T-helper 9 cell (primary cell): Measurements from ENCODE around the gene ALOX5.
"Not testable (repeated sequence)": the region's sequence is repeated elsewhere in the genome, so short reads cannot be mapped to it uniquely, and the experiment has no call there.

ENCODE experiments used
- DNase-seq: peaks from one replicate; pipeline ENCODE4 v3.0.0-alpha.2; 2020

The ALOX5 gene

GRCh38 chr10:45407542-45407941 lies 33.5 kb downstream of the ALOX5 start:
- DNase-seq = no peak

- DNase-seq = no peak
Measured at GRCh38 chr10:45408421-45409319, 34.7 kb downstream of the ALOX5 start.

GRCh38 chr10:45409347-45409746 lies 35.3 kb downstream of the ALOX5 start:
- not testable (repeated sequence) for DNase-seq

- DNase-seq = no peak
Measured at GRCh38 chr10:45409782-45410181, 35.8 kb downstream of the ALOX5 start.

GRCh38 chr10:45410489-45410806 lies 36.4 kb downstream of the ALOX5 start:
- DNase-seq = no peak

- no peak for DNase-seq
Measured at GRCh38 chr10:45410807-45411606, 37.0 kb downstream of the ALOX5 start.

- DNase-seq = no peak
Measured at GRCh38 chr10:45411607-45411940, 37.6 kb downstream of the ALOX5 start.

- not testable (repeated sequence) for DNase-seq
Measured at GRCh38 chr10:45415062-45415461, 41.0 kb downstream of the ALOX5 start.

GRCh38 chr10:45416603-45417002 lies 42.6 kb downstream of the ALOX5 start:
- DNase-seq = no peak

GRCh38 chr10:45417746-45418145 lies 43.7 kb downstream of the ALOX5 start:
- DNase-seq = no peak

- no peak for DNase-seq
Measured at GRCh38 chr10:45418417-45418848, 44.4 kb downstream of the ALOX5 start.

- DNase-seq = peak; percentile 41
Measured at GRCh38 chr10:45418849-45419675, 45.0 kb downstream of the ALOX5 start.

- no peak for DNase-seq
Measured at GRCh38 chr10:45419676-45420025, 45.6 kb downstream of the ALOX5 start.

GRCh38 chr10:45420453-45421192 lies 46.6 kb downstream of the ALOX5 start:
- DNase-seq = peak; percentile 47

GRCh38 chr10:45421221-45422097 lies 47.4 kb downstream of the ALOX5 start:
- DNase-seq = no peak

GRCh38 chr10:45422207-45422865 lies 48.3 kb downstream of the ALOX5 start:
- DNase-seq = no peak

- DNase-seq = no peak
Measured at GRCh38 chr10:45422866-45423659, 49.0 kb downstream of the ALOX5 start.

- no peak for DNase-seq
Measured at GRCh38 chr10:45423976-45424499, 50.0 kb downstream of the ALOX5 start.

GRCh38 chr10:45424668-45425404 lies 50.8 kb downstream of the ALOX5 start:
- no peak for DNase-seq
